HepG2 (cell line): ENCODE data around the gene SAMD4B. TPM values are rescaled to one million over a fixed set of nuclear protein-coding genes. Genes with fewer than 3 reads are reported as not detected.
A peak's percentile ranks its signal among the peaks of the same experiment; 100 is the strongest.

Source experiments
- ASH2L ChIP-seq: fragments of 300-600, 200-600 bp; sonication (generic); IDR thresholded peaks from 2 replicates; pipeline ENCODE4 v1.7.0; 2017; ENCODE audit warnings: low read depth, mild to moderate bottlenecking, moderate library complexity, mixed read lengths, low read length; ENCODE audit not compliant: insufficient read length
- ATF1 ChIP-seq: IDR thresholded peaks from 2 replicates; pipeline ENCODE4 v1.6.1; 2016; ENCODE audit warnings: mild to moderate bottlenecking, control low read depth
- CSRNP1 ChIP-seq: sonication (generic); formaldehyde crosslinking; IDR thresholded peaks from 2 replicates; pipeline ENCODE4 v1.8.1; 2023; ENCODE audit warnings: mild to moderate bottlenecking, missing genetic modification reagents
- CSRNP2 ChIP-seq: sonication (generic); formaldehyde crosslinking; conservative IDR thresholded peaks from 2 replicates; pipeline ENCODE4 v1.8.0; 2022; ENCODE audit warnings: low read depth, missing genetic modification reagents
- ELK4 ChIP-seq: sonication (generic); formaldehyde crosslinking; IDR thresholded peaks from 2 replicates; pipeline ENCODE4 v1.9.0; 2021; ENCODE audit warnings: missing genetic modification reagents, borderline replicate concordance
- GMEB1 ChIP-seq: sonication (generic); formaldehyde crosslinking; IDR thresholded peaks from 2 replicates; pipeline ENCODE4 v1.5.1; 2020; ENCODE audit warnings: missing genetic modification reagents, mild to moderate bottlenecking, borderline replicate concordance
- HIC2 ChIP-seq: sonication (generic); formaldehyde crosslinking; IDR thresholded peaks from 2 replicates; pipeline ENCODE4 v1.9.0; 2022; ENCODE audit warnings: low read depth, missing genetic modification reagents
- KLF13 ChIP-seq: sonication (generic); formaldehyde crosslinking; IDR thresholded peaks from 2 replicates; pipeline ENCODE4 v1.4.0; 2020; ENCODE audit warnings: mild to moderate bottlenecking, missing genetic modification reagents
- KLF15 ChIP-seq: sonication (generic); formaldehyde crosslinking; IDR thresholded peaks from 2 replicates; pipeline ENCODE4 v1.8.1; 2023; ENCODE audit warnings: borderline replicate concordance, mild to moderate bottlenecking, inconsistent platforms, missing genetic modification reagents, mixed read lengths
- MXD3 ChIP-seq: IDR thresholded peaks from 2 replicates; pipeline ENCODE4 v1.6.1; 2016; ENCODE audit warnings: mild to moderate bottlenecking, missing biosample characterization, missing genetic modification reagents
- SRY ChIP-seq: sonication (generic); formaldehyde crosslinking; IDR thresholded peaks from 2 replicates; pipeline ENCODE4 v1.8.0; 2022; ENCODE audit warnings: mild to moderate bottlenecking, missing genetic modification reagents
- TCF7 ChIP-seq: sonication (generic); IDR thresholded peaks from 2 replicates; pipeline ENCODE4 v1.6.1; 2016; ENCODE audit warnings: antibody characterized with exemption, low read depth
- THYN1 ChIP-seq: sonication (generic); formaldehyde crosslinking; IDR thresholded peaks from 2 replicates; pipeline ENCODE4 v1.8.1; 2023; ENCODE audit warnings: low read depth, mild to moderate bottlenecking, moderate library complexity, missing genetic modification reagents, borderline replicate concordance
- TP53 ChIP-seq: sonication (generic); formaldehyde crosslinking; conservative IDR thresholded peaks from 2 replicates; pipeline ENCODE4 v1.4.0; 2020; ENCODE audit warnings: missing genetic modification reagents
- ZBTB42 ChIP-seq: sonication (generic); formaldehyde crosslinking; IDR thresholded peaks from 2 replicates; pipeline ENCODE4 v1.5.0; 2020; ENCODE audit warnings: mild to moderate bottlenecking, missing genetic modification reagents
- ZMYM3 ChIP-seq: sonication (generic); formaldehyde crosslinking; IDR thresholded peaks from 2 replicates; pipeline ENCODE4 v1.5.1; 2020; ENCODE audit warnings: mild to moderate bottlenecking, missing genetic modification reagents
- ZNF33B ChIP-seq: sonication (generic); formaldehyde crosslinking; IDR thresholded peaks from 2 replicates; pipeline ENCODE4 v1.5.1; 2020; ENCODE audit warnings: mild to moderate bottlenecking, missing genetic modification reagents
- ZNF441 ChIP-seq: sonication (generic); formaldehyde crosslinking; IDR thresholded peaks from 2 replicates; pipeline ENCODE4 v1.7.0; 2021; ENCODE audit warnings: missing genetic modification reagents, borderline replicate concordance
- ZNF577 ChIP-seq: sonication (generic); formaldehyde crosslinking; IDR thresholded peaks from 2 replicates; pipeline ENCODE4 v1.4.0; 2020; ENCODE audit warnings: mild to moderate bottlenecking, low read depth, missing genetic modification reagents, borderline replicate concordance
- ZNF660 ChIP-seq: sonication (generic); formaldehyde crosslinking; IDR thresholded peaks from 2 replicates; pipeline ENCODE4 v1.5.1; 2020; ENCODE audit warnings: mild to moderate bottlenecking, low read depth, missing genetic modification reagents, borderline replicate concordance
- polyA plus RNA-seq, 8 experiments: library from polyadenylated mRNA; depleted of rRNA in 3 of 8; stranded (reverse) in 7 of 8; unstranded in 1 of 8; fragments of >200 nt; fragmentation: Illumina TruSeq in 4 of 8; extraction: Trizol in 4 of 8; gene quantifications; 2 replicates each; pipeline versions ENCODE4 v1.2.1 to v1.2.3, GENCODE V29; 2011 to 2016; ENCODE audit warnings: low read depth in 4 of 8, missing spikeins in 1 of 8, mixed read lengths in 1 of 8; ENCODE audit not compliant: insufficient read depth in 1 of 8
- total RNA-seq, 5 experiments: library from RNA; depleted of rRNA; stranded (reverse); fragments of >200 nt; fragmentation: Illumina TruSeq; extraction: Trizol; gene quantifications; 2 replicates each; pipeline ENCODE4 v1.2.3, GENCODE V29; 2016; ENCODE audit warnings: low read depth in 1 of 5

The SAMD4B gene
- total and polyA plus RNA-seq, 2 of the 13 experiments (the other 11 are each of a cell fraction or from before 2014, with no cell fraction given), result 26.0 to 31.8 TPM

- TF ChIP-seq HIC2 (CRISPR knock-in tag) (no peak), ZNF577 (no peak), ELK4 (CRISPR knock-in tag) (no peak), MXD3 (0 out of 2 replicates have a peak, but pooled peaks have one; percentile 24), SRY (CRISPR knock-in tag) (peak; percentile 41; the same call in 1 of the 2 replicates), CSRNP1 (no peak; the same call in 1 of the 2 replicates), KLF15 (no peak), TP53 (no peak), ZNF33B (CRISPR knock-in tag) (no peak), ZNF441 (CRISPR knock-in tag) (0 out of 2 replicates have a peak, but pooled peaks have one; percentile 12), CSRNP2 (CRISPR knock-in tag) (no peak), ASH2L (peak; percentile 19), GMEB1 (CRISPR knock-in tag) (no peak; the same call in 1 of the 2 replicates), ZMYM3 (0 out of 2 replicates have a peak, but pooled peaks have one; percentile 17), ATF1 (CRISPR knock-in tag) (peak; percentile 11; the same call in 1 of the 2 replicates), KLF13 (CRISPR knock-in tag) (no peak), ZNF660 (CRISPR knock-in tag) (no peak), ZBTB42 (CRISPR knock-in tag) (peak; percentile 84; the same call in 1 of the 2 replicates), THYN1 (CRISPR knock-in tag) (no peak), TCF7 (no peak)
These were observed 70.1 kb downstream of the SAMD4B start, which contains the start of gene PLEKHG2 (continued) for GRCh38 chr19:39412100-39412866.
